ENCODE results near the gene POU2F1.

POU2F1 gene

DNA sequence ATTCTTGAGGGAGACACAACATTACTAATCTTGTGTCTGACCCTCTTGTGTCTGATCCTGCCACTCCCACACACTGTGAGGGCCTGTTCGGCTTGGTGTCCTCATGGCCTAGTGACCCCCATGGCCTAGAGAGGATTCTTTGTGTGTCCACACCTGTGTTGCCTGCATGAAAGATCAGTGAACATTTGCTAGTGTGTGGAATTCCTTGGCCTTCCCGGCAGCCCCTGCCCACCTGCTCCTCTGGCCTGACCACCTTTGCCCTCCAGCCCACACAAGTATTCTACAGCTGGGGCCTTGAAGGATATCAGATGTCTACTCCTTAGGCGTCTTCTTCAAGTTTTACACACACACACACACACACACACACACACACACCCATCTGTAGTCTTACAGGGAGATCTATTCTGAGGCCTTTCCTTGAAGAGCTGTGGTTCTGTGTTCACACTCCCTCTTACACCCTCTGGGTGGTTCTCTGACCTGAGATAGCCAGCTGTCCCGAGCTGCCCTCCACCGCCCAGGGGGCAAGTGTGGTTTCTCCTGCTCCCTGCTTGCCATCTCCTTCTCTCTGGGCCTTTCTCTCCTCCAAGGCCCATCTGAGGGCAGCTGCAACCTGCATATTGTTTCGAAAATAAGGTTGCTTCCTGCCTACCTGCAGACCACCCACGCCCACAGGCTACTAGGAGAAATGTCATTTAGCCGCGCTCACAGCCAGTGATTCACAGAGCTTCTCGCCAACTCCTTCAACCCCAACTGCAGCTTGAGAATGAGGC, 252.3 kb downstream of the POU2F1 start:
- no peaks in the 10 kb centered on the region for H3K27me3 Mint-ChIP-seq (ENCODE audit: low read depth, poor library complexity)
- H3K36me3 Mint-ChIP-seq (ENCODE audit: low read depth): no peaks in the 10 kb centered on the region
- H3K27ac Mint-ChIP-seq: peak overlapping the region; percentile 60
- H3K9me3 Mint-ChIP-seq: peaks cover 6% of the 10 kb centered on the region
- H3K4me1 Mint-ChIP-seq: peaks cover 48% of the 10 kb centered on the region
- TF ChIP-seq CTCF (IDR thresholded peaks at IDR 0.05): no peak
- no peak for DNase-seq
- H3K4me3 Mint-ChIP-seq: no peak overlapping the region

GRCh38 chr1:167473761-167474160, 253.1 kb downstream of the POU2F1 start:
- H3K4me1 Mint-ChIP-seq: peaks cover 39% of the 10 kb centered on the region
- H3K27ac Mint-ChIP-seq: no peak overlapping the region
- TF ChIP-seq CTCF (IDR thresholded peaks at IDR 0.05): no peak
- H3K9me3 Mint-ChIP-seq: peaks cover 6% of the 10 kb centered on the region
- no peak overlapping the region for H3K4me3 Mint-ChIP-seq
- H3K27me3 Mint-ChIP-seq (ENCODE audit: low read depth, poor library complexity): no peaks in the 10 kb centered on the region
- H3K36me3 Mint-ChIP-seq (ENCODE audit: low read depth): no peaks in the 10 kb centered on the region
- no peak for DNase-seq

DNA sequence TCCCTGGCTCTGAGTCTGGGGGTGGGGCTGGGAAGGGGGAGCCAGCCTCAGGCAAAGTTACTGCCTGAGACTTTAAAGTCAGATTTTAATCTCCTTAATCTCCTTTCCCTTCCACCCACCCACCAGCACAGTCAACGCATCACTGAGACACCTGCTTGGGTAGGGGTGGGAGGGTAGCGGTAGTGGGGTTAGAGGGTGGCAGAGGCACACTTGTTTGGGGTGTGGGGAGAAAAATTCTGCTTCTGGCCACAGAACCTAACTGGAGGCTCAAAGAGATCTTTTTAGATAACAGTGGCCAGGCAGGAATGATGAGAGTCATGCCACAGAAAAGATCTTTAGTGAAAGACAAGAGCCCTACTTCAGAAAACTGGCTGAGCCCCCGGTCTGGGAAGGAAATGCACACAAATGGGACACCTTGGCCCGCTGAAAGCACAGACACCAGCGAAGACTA, 253.5 kb downstream of the POU2F1 start:
- no peaks in the 10 kb centered on the region for H3K27me3 Mint-ChIP-seq (ENCODE audit: low read depth, poor library complexity)
- H3K27ac Mint-ChIP-seq: no peak overlapping the region
- DNase-seq: no peak
- no peak for TF ChIP-seq CTCF (IDR thresholded peaks at IDR 0.05)
- no peak overlapping the region for H3K4me3 Mint-ChIP-seq
- peaks cover 35% of the 10 kb centered on the region for H3K4me1 Mint-ChIP-seq
- H3K36me3 Mint-ChIP-seq (ENCODE audit: low read depth): no peaks in the 10 kb centered on the region
- peaks cover 6% of the 10 kb centered on the region for H3K9me3 Mint-ChIP-seq

DNA sequence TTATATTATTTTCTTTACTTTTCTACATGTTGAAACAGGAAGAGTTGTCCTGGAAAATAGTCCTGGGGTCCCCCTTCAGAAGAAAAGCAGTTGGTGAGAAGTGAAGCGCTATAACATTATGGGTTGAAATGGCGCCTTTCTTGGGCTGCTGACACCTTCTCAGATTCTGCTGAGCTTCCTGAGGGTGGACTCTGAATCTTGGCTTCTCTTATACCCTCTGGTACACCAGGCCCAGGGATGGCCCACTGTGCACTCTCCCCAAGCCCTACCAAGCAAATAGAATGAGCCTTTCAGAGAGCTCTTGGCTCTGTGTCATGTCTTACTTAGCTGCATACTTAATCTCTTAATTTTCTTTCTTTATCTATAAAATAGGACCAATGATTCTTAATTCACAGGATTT, 255.4 kb downstream of the POU2F1 start:
- Mint-ChIP-seq H3K27me3 (ENCODE audit: low read depth, poor library complexity) (no peaks in the 10 kb centered on the region), H3K4me1 (peaks cover 25% of the 10 kb centered on the region), H3K27ac (no peak overlapping the region), H3K36me3 (ENCODE audit: low read depth) (no peaks in the 10 kb centered on the region), H3K4me3 (no peak overlapping the region), H3K9me3 (peaks cover 6% of the 10 kb centered on the region)
- no peak for DNase-seq
- no peak for TF ChIP-seq CTCF (IDR thresholded peaks at IDR 0.05)

Measured in nephron progenitor cell (in vitro differentiated cells).